AG10803 (cell line): Measurements from ENCODE around the gene ADARB2.

Experiments used
- DNase-seq: peaks from one replicate; pipeline ENCODE4 v3.0.0; 2010; ENCODE audit warnings: low read depth
- H3K4me3 ChIP-seq: 2 replicates; pipeline ENCODE4 v1.5.1; 2011; ENCODE audit warnings: mild to moderate bottlenecking, low read length, control low read depth
- CTCF ChIP-seq: conservative IDR thresholded peaks from 2 replicates; pipeline ENCODE4 v1.5.1; 2011; ENCODE audit warnings: mild to moderate bottlenecking, low read length, control low read depth, inconsistent platforms

ADARB2 gene

GRCh38 chr10:1173091-1173490, 564.2 kb downstream of the ADARB2 start:
- DNase-seq, result no peak
- no peak overlapping the region for H3K4me3 ChIP-seq
- no peak for TF ChIP-seq CTCF

GRCh38 chr10:1172256-1172984, 564.9 kb downstream of the ADARB2 start:
- no peak for DNase-seq
- no peak for TF ChIP-seq CTCF
- H3K4me3 ChIP-seq, result no peak overlapping the region

GRCh38 chr10:1171586-1171985, 565.7 kb downstream of the ADARB2 start:
- DNase-seq, result no peak
- no peak overlapping the region for H3K4me3 ChIP-seq
- no peak for TF ChIP-seq CTCF

GRCh38 chr10:1171182-1171581, 566.1 kb downstream of the ADARB2 start:
- TF ChIP-seq CTCF, result no peak
- H3K4me3 ChIP-seq, result no peak overlapping the region
- no peak for DNase-seq

GRCh38 chr10:1170867-1171180, 566.5 kb downstream of the ADARB2 start:
- no peak overlapping the region for H3K4me3 ChIP-seq
- DNase-seq, result no peak
- no peak for TF ChIP-seq CTCF

GRCh38 chr10:1169981-1170866, 567.1 kb downstream of the ADARB2 start:
- H3K4me3 ChIP-seq, result no peak overlapping the region
- no peak for DNase-seq
- TF ChIP-seq CTCF, result no peak
